ENCODE results near the gene DNAH14.

- TF ChIP-seq CTCF (IDR thresholded peaks at IDR 0.05) (no peak), POLR2A (IDR thresholded peaks at IDR 0.05) (no peak)
Measured at GRCh38 chr1:225209153-225209552, 279.7 kb downstream of the DNAH14 start.

All from adrenal gland (tissue), 5 donors.